Kidney epithelial cell (primary cell): ENCODE data around the gene TM2D1. TPM values are rescaled to one million over a fixed set of nuclear protein-coding genes. Genes with fewer than 3 reads are reported as not detected.

ENCODE experiments used
- DNase-seq: peaks from one replicate; pipeline ENCODE4 v3.0.0-alpha.2; 2010; ENCODE audit warnings: low read depth
- H3K27me3 ChIP-seq: 2 replicates; pipeline ENCODE4 v1.6.0; 2011; ENCODE audit warnings: low read length; ENCODE audit not compliant: control insufficient read depth, insufficient read depth
- H3K36me3 ChIP-seq: 2 replicates; pipeline ENCODE4 v1.5.1; 2011; ENCODE audit warnings: low read length; ENCODE audit not compliant: control insufficient read depth, insufficient read depth
- H3K4me3 ChIP-seq: 2 replicates; pipeline ENCODE4 v1.5.1; 2011; ENCODE audit warnings: low read depth, mild to moderate bottlenecking, control low read depth, low read length
- CTCF ChIP-seq: IDR thresholded peaks from 2 replicates; pipeline ENCODE4 v1.5.1; 2011; ENCODE audit warnings: mild to moderate bottlenecking, moderate library complexity, low read length, control low read depth, inconsistent platforms; ENCODE audit not compliant: insufficient read depth, poor library complexity, severe bottlenecking
- total RNA-seq: library from RNA; depleted of rRNA; stranded (reverse); fragments of >200 nt; gene quantifications from 2 replicates; pipeline ENCODE4 v1.2.3, GENCODE V29; 2015

The TM2D1 gene
- total RNA-seq, 1 donor from 2014 or later, result 40.7 TPM

- H3K36me3 ChIP-seq, result no peaks in the 10 kb centered on the region
- no peak overlapping the region for H3K4me3 ChIP-seq
- no peak for DNase-seq
- no peak for TF ChIP-seq CTCF
- no peaks in the 10 kb centered on the region for H3K27me3 ChIP-seq
Observed at GRCh38 chr1:61644303-61644702, 80.6 kb downstream of the TM2D1 start.

GRCh38 chr1:61642475-61643232, 82.3 kb downstream of the TM2D1 start:
- no peak for TF ChIP-seq CTCF
- no peak for DNase-seq
- Histone ChIP-seq H3K27me3 (no peaks in the 10 kb centered on the region), H3K4me3 (no peak overlapping the region), H3K36me3 (no peaks in the 10 kb centered on the region)

GRCh38 chr1:61641578-61642336, 83.2 kb downstream of the TM2D1 start:
- no peak for DNase-seq
- H3K36me3 ChIP-seq, result no peaks in the 10 kb centered on the region
- no peaks in the 10 kb centered on the region for H3K27me3 ChIP-seq
- H3K4me3 ChIP-seq, result no peak overlapping the region
- TF ChIP-seq CTCF, result peak; percentile 93

GRCh38 chr1:61640531-61641530, 84.1 kb downstream of the TM2D1 start:
- Histone ChIP-seq H3K36me3 (no peaks in the 10 kb centered on the region), H3K4me3 (no peak overlapping the region), H3K27me3 (no peaks in the 10 kb centered on the region)
- no peak for DNase-seq
- no peak for TF ChIP-seq CTCF

GRCh38 chr1:61639608-61640336, 85.2 kb downstream of the TM2D1 start:
- Histone ChIP-seq H3K27me3 (no peaks in the 10 kb centered on the region), H3K4me3 (no peak overlapping the region), H3K36me3 (no peaks in the 10 kb centered on the region)
- DNase-seq, result no peak
- TF ChIP-seq CTCF, result no peak
